NCI-H345 treated with DMSO at 0.1 percent for 48 hours (cell line): ENCODE results near the gene CALN1.
"Not testable (repeated sequence)": the region's sequence is repeated elsewhere in the genome, so short reads cannot be mapped to it uniquely, and the experiment has no call there.

Experiments
- DNase-seq: peaks from one replicate; lab custom pipeline; 2025; ENCODE audit not compliant: unreplicated experiment; lab: John Stamatoyannopoulos, UW

The CALN1 gene

DNA sequence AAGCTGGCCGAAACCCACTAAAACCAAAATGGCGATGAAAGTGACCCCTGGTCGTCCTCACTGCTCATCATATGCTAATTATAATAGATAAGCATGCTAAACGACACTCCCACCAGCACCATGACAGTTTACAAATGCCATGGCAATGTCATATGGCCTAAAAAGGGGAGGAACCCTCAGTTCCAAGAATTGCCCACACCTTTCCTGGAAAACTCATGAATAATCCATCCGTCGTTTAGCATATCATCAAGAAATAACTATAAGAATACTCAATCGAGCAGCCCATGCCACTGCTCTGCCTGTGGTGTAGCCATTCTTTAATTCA is 422.0 kb downstream of the CALN1 start:
- DNase-seq: no peak

- DNase-seq: no peak
These were observed 423.9 kb downstream of the CALN1 start for GRCh38 chr7:71988201-71988600.

- no peak for DNase-seq
These were observed 424.9 kb downstream of the CALN1 start for GRCh38 chr7:71987200-71987767.

GRCh38 chr7:71984348-71984747 is 427.8 kb downstream of the CALN1 start:
- DNase-seq: no peak

DNA sequence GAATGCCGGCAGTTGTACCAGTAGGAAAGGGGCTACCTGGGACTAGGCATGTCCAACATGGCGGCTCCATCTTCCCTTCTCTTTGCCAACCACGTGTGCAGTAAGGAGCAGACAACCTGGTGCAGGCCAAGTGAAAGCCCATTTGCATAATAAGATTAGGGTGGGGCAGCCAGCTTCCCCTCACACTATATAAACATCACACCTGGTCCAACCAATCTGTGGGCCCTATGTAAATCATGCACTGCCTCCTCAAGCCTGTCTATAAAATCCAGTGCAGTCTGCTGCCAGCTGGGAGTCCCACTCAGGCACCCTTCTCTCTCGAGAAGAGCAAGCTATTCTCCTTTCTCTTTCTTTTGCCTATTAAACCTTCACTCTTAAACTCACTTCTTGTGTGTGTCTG is 429.3 kb downstream of the CALN1 start:
- DNase-seq: no peak

- DNase-seq: no peak
These were observed 435.5 kb downstream of the CALN1 start for GRCh38 chr7:71976645-71977044.

DNA sequence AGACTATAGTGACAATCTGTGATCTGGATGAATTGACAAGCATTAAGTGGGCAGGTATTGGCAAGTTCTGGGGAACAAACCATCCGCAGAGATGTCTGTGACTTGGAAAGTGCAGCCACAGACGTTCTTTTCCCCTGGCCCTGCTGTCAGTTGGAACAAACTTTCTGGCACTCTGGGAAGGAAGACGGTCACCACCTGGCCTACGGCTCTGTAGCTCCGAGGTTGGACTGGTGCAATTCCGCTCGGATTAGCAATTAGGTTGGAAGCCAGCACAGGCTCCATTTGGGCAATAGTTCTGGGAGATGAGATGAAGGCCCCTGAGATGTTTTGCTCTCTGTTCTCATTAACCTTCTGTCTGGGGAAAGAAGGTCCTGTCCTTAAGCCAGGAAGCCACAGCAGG is 437.5 kb downstream of the CALN1 start:
- no peak for DNase-seq

DNA sequence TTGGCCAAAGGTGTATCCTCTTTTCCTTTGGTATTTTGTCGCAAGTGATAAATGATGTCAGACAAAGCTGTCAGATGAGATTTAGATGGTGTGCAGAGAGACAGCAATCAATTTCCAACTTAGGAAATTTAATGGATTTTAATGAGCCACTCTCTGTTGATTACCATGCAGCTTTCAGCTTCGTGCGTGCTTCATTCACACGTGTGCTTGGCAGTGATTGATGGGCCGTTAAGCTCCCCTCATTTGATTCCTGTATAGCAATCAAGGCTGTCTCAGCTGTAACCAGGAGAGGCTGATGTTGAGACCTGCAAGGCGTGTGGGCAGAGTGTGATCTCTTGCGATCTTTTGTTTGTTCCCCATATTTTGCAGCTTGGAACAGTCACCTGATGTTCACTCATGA is 439.6 kb downstream of the CALN1 start:
- no peak for DNase-seq

DNA sequence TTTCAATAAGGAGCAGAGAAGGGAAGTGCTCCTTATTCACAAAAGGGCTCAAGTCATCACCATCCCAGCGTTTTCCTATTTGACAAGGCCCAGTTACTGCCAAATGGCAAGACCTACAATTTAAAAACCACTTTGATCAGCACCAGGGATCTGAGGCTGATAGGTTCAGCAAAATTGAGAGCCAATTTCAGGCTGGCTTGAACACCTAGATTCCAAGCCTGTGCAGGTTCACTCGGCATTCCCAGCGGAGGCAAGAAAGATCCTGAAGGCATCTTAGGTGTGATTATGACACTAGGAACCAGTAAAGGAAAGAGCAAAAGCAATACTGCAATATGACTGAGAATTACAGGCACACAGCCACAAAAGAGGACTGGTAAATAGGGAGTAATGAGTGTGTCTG is 441.4 kb downstream of the CALN1 start:
- DNase-seq: no peak

DNA sequence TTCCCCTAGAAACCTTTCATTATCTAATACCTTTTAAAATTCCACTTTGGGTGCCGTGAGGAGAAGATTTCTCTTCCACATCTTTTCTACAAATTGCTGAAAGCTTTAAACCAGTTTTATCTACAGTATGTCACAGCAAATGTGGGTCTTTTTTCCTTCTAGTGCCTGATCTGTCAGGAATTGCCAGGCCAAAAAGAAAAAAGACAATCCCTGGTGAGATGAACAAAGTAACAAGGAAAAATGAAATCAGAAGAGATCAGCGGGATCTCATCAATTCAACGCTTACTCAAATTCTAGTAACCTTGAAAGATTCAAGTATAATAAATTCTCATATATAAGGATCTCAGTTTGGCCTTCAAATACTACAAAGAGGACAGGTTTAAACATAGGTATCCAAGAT is 449.5 kb downstream of the CALN1 start:
- no peak for DNase-seq

- DNase-seq: no peak
These were observed 450.9 kb downstream of the CALN1 start for GRCh38 chr7:71961283-71961682.

- no peak for DNase-seq
These were observed 470.0 kb downstream of the CALN1 start for GRCh38 chr7:71942115-71942514.

GRCh38 chr7:71937840-71938371 is 474.2 kb downstream of the CALN1 start:
- no peak for DNase-seq

GRCh38 chr7:71935674-71936073 is 476.5 kb downstream of the CALN1 start:
- no peak for DNase-seq

- no peak for DNase-seq
These were observed 478.7 kb downstream of the CALN1 start for GRCh38 chr7:71933426-71933825.

- no peak for DNase-seq
These were observed 486.5 kb downstream of the CALN1 start for GRCh38 chr7:71925663-71926062.

GRCh38 chr7:71914204-71914603 is 497.9 kb downstream of the CALN1 start:
- DNase-seq: not testable (repeated sequence)

DNA sequence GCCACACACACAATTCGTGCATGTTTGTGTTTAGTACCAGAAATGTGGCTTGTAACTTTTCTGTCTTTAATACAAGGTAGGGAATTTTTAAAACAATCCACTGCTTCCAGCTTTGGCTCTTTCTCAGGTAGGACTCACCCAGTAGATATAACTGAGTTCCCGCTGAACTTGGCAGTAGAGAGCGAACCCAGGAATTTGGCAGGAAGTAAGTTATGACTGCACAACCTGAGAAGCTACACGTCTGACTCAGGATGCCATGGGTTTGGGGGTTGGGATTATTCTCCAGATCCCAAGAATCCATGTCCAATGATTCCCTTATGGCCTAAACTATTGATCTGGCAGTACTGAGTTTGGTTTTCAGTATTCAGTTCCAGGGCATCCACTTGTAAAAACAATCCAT is 499.7 kb downstream of the CALN1 start:
- DNase-seq: no peak

DNA sequence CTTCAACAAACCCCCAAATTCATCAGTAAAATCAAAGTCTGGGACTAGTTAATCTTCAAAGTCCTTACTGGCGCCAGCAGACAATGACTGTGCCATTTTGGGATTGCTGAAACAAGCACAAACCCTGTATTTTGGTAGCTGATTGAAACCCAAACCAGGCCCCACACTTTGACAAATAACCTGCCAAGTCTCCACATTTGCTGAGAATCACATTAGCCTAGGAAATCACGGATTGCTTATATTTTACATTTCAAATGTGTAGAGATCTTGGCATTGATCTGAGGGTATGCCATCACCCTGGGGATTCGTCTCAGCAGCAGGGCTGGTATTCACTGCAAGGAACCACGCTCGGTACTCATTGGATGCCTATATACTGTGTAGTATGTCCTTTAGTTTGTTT is 501.1 kb downstream of the CALN1 start:
- DNase-seq: no peak

GRCh38 chr7:71905821-71906220 is 506.3 kb downstream of the CALN1 start:
- DNase-seq: no peak

- no peak for DNase-seq
These were observed 507.7 kb downstream of the CALN1 start for GRCh38 chr7:71904484-71904883.

DNA sequence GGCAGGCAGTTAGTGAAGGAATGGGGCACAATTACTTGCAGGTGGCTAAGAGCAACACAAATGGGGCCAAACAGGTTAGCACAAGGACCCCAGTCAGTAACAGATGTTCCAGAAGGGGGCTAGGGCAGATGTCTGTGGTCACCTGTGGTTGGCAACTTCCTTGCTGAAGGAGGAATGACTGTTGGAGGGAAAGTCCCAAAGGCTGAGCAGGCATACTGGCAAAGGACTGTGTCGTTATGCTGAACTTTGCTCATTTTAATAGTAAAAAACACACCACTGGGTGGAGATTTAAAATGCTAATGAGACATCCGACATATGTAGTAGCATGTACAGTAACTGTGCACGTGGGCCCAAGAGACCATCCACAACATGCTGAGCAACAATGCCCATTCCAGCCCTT is 511.6 kb downstream of the CALN1 start:
- no peak for DNase-seq

DNA sequence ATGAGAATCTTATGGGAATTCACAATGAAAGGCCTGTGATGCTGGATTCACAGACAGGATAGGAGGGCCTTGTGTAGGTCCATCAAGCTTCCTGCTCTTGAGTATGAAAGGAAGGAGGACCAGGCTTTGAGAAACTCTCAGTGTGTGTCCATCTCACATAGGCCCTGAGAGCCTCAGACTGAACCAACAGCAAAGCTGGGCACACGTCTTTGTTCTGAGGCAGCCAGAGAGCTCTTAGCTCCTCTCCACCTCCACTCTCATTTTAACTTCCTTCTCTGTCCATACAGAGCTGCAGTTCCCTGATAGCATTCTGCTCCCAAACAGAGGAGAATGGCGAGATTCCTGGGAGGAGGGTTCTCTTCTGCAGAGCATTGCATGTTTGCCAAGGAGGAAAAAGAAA is 515.6 kb downstream of the CALN1 start:
- no peak for DNase-seq

- DNase-seq: no peak
These were observed 526.1 kb downstream of the CALN1 start for GRCh38 chr7:71886046-71886445.
